Brain microvascular endothelial cell (primary cell): ENCODE data around the gene HPS1.
A peak's percentile ranks its signal among the peaks of the same experiment; 100 is the strongest.

Experiments
- DNase-seq: peaks from one replicate; pipeline ENCODE4 v3.0.0-alpha.2; 2020
- H3K27ac ChIP-seq: fragments of 250-450 bp; sonication (Bioruptor Pico); 2 replicates; pipeline ENCODE4 v1.5.1; 2020; ENCODE audit warnings: mild to moderate bottlenecking, moderate library complexity
- H3K27me3 ChIP-seq: fragments of 250-450 bp; sonication (Bioruptor Pico); replicated peaks from 2 replicates; pipeline ENCODE4 v1.5.1; 2020; ENCODE audit warnings: mild to moderate bottlenecking
- H3K36me3 ChIP-seq: fragments of 250-450 bp; sonication (Bioruptor Pico); replicated peaks from 2 replicates; pipeline ENCODE4 v1.5.1; 2020; ENCODE audit warnings: mild to moderate bottlenecking
- H3K4me3 ChIP-seq: 2 replicates; pipeline ENCODE4 v1.5.1; 2011; ENCODE audit warnings: low read depth, mild to moderate bottlenecking, control low read depth, low read length, moderate library complexity
- in situ Hi-C: cut with HindIII; loops from 2 replicates; pipeline ENCODE4 v1.10.0; 2017; ENCODE audit warnings: low sequenced_read_pairs, low pct_ligation_motif_present
- TF ChIP-seq, protein P1 (sequence below): IDR thresholded peaks from 2 replicates; pipeline ENCODE4 v1.5.1; 2011; ENCODE audit warnings: low read depth, mild to moderate bottlenecking, moderate library complexity, low read length, control low read depth, inconsistent platforms; ENCODE audit errors: missing control alignments

HPS1 gene

DNA sequence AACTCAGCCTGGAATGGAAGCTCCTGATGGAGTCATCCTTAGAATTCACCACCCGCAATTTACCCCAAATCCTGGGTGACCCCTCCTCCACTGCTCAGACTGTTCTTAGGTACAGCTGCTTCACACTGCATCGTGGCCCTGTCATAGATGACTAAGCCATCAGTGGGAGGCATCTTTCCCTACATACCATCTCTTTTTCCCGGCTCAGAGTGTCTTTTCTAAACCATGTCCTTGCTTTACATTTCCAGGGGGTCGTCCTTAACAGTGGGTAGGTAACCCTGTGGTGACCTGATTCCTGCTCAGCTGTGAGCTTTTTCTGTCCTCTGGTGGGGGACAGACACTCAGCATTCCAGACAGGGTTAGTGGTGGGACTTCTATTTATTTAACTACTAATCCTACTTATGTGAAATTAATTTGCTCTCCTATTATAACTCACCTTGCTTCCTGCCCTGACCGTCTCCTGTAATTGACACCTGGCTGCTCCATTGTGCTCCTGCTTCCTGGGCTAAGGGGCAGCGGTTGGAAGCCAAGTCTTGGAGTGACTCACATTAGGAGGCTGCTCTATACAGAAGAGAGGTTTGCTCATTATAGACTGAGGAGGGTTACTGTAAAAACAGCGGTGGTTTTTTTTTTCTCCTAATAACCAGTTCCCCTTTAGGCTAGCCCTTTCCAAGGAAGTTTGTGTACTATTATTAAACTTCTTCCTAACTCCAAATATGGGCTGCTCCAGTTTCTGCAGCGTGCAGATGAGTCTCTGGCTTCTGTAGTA, 72.3 kb downstream of the HPS1 start:
- H3K27ac ChIP-seq, result peak overlapping the region; percentile 64
- no peak overlapping the region for H3K4me3 ChIP-seq
- in situ Hi-C loops, result no loop called here
- H3K27me3 ChIP-seq, result no peaks in the 10 kb centered on the region
- H3K36me3 ChIP-seq, result no peaks in the 10 kb centered on the region
- TF ChIP-seq, protein P1, sequence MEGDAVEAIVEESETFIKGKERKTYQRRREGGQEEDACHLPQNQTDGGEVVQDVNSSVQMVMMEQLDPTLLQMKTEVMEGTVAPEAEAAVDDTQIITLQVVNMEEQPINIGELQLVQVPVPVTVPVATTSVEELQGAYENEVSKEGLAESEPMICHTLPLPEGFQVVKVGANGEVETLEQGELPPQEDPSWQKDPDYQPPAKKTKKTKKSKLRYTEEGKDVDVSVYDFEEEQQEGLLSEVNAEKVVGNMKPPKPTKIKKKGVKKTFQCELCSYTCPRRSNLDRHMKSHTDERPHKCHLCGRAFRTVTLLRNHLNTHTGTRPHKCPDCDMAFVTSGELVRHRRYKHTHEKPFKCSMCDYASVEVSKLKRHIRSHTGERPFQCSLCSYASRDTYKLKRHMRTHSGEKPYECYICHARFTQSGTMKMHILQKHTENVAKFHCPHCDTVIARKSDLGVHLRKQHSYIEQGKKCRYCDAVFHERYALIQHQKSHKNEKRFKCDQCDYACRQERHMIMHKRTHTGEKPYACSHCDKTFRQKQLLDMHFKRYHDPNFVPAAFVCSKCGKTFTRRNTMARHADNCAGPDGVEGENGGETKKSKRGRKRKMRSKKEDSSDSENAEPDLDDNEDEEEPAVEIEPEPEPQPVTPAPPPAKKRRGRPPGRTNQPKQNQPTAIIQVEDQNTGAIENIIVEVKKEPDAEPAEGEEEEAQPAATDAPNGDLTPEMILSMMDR, result no peak
- peak; percentile 67 for DNase-seq

DNA sequence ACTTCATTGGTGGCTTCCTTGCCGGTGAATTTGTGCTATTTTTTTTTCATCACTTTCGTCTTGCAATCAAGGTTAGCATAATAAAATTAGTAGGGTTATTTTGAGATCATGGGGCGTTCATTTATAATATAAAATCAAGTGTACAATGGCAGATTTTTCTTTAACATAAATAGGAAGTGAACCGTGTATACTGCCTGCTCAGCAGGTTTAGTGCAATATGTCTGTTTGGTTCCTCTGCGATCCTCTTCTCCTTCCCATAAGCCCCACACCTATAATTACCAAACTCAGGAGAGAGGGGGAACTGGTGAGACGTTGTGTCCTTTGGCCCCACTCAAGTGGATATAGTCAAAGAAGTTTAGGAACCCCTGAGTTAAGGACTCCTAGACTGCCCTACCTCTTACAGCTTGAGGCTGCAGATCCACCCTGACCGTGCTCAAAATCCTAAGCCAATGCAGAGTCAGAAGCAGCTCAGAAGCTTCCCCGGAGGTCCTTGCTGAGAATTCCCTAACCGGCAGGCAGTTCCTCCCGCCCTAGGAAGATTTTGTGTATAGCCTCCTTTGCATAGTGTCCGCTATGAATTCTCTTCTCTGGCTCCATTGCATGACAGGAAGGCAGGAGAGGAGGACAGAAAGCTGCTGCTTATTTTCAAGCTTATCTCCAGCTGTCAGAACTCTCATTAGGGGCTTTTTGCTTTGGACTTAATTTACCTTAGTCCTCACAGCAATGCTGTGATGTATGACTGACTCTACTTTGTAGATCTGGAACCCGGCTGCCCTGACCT, 73.3 kb downstream of the HPS1 start:
- no peak overlapping the region for H3K4me3 ChIP-seq
- TF ChIP-seq, protein P1, result no peak
- no peak for DNase-seq
- in situ Hi-C loops, result no loop called here
- H3K27ac ChIP-seq, result no peak overlapping the region
- no peaks in the 10 kb centered on the region for H3K36me3 ChIP-seq
- H3K27me3 ChIP-seq, result no peaks in the 10 kb centered on the region

DNA sequence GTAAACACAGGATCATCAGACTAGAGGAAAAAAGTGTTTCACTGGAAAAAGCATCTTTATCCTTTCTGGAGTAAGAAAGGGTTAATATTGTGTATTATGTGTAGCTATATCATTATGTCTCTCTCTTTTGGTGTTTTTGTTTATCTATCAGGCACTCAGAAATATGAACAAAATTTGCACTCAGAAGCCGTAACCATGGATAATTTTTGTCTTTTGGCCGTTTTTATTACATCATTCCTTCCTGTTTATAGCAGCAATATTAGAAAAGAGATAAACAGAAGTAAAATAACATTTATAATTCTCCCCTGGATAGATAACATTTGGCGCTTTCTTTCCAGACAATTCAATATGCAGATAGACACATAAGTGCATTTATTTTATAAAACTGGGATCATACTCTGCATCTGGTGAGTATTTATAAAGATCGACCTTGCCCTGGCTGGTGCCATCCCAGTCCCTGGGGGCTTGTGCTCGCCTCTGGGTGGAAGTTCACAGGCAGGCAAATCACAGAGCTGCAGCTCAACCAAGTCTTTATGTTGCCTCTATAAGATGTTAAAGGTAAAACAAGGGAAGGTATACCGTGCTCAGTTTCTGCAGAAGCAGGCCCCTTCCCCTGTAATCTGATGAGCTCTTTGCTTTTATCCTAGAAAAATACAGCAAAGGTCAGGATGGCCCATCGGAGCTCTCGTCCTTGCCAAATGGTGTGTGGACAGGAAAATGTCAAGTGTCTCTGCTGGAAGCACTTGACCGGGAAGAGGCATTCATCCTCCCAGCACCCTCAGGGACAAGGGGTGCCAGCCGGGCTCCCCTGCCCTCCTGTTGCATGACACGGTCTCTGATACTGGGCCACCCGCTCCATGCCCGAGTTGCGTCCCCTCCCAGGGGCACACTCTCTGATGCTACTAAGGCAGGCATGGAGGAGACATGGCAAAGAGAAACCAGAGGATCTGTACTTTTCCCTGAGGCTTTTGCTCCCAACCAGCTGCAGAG, 75.6 kb downstream of the HPS1 start:
- Histone ChIP-seq H3K4me3 (no peak overlapping the region), H3K27me3 (no peaks in the 10 kb centered on the region), H3K27ac (no peak overlapping the region), H3K36me3 (no peaks in the 10 kb centered on the region)
- in situ Hi-C loops, result no loop called here
- TF ChIP-seq, protein P1, result no peak
- no peak for DNase-seq

- no peaks in the 10 kb centered on the region for H3K36me3 ChIP-seq
- H3K27me3 ChIP-seq, result no peaks in the 10 kb centered on the region
- TF ChIP-seq, protein P1, result no peak
- no peak overlapping the region for H3K27ac ChIP-seq
- in situ Hi-C loops, result no loop called here
- DNase-seq, result no peak
- no peak overlapping the region for H3K4me3 ChIP-seq
These were observed 76.9 kb downstream of the HPS1 start for GRCh38 chr10:98369801-98370200.

DNA sequence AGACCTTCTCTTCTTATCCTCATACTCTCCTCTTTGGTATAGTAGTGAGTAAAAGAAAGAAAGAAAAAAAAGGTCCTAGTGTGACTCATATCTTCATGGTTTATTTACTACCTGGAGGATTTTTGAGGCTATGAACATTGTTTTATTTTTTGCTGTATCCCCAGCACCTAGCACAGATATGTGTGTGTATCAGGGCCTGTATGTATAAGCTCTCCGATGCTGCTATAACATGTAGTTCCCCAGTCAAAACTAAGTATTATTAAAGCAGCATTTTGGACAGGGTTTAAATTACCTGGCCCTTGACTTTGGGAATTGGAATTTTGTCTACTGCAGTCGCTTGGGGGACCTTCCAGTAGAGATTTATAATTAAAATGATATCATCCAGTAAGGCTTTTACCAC, 78.1 kb downstream of the HPS1 start:
- DNase-seq, result no peak
- Histone ChIP-seq H3K4me3 (no peak overlapping the region), H3K27me3 (no peaks in the 10 kb centered on the region), H3K27ac (no peak overlapping the region), H3K36me3 (no peaks in the 10 kb centered on the region)
- TF ChIP-seq, protein P1, result no peak
- in situ Hi-C loops, result no loop called here
